ENCODE measurements around the gene PCSK2.
A peak's percentile ranks its signal among the peaks of the same experiment; 100 is the strongest.

PCSK2 gene

DNA sequence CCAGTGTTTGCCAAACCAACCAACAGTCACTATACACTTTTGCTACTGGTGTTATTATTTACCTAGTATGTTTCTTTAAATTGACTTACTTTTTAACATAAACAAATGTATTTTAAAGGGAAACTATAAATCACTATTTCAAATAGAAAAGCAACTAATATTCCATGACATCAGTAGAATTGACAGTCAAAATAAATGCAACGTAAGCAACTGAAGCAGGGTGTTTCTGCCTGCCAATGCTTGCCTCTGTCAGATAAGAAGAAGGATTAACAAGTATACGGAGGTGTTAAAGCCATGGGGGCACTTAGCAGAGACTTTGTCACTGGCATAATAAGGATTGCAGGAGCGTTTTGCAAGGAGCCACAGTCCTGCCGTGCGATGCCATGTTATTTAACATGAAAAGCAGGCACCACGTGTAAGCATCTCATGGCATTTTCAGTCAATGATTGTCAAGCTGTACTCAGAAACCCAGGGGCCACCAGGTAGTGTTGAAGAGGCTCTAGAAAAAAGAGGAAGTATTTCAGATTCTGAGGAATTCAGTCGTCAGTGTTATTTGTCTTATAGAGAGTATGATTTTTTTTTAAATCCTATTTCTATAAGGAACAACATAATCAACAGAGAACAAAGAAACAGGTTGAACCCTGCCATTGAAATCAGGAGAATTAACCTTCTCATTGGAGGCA lies 172.6 kb downstream of the PCSK2 start:
- no peak for DNase-seq (ENCODE audit: low read depth in 2 of 2)

DNA sequence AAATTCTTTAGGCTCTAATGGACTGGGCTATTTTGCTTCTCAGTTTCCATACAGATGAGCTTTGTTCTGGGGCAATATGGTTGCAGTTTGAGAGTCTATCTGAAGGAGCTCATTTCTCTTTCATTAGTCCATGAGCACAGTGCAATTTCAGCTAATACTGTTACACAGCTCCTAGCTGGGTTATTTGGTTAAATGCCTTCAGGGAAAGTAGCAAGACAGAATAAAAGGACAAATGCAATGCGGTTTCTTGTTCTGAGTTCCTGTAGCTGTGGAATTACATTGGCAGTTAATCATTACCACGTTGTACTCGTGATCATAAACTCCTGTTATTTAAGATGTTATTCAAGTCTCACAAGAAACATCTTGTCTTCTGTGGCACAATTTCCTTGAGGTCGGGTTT lies 176.6 kb downstream of the PCSK2 start:
- no peak for DNase-seq (ENCODE audit: low read depth in 2 of 2)

DNA sequence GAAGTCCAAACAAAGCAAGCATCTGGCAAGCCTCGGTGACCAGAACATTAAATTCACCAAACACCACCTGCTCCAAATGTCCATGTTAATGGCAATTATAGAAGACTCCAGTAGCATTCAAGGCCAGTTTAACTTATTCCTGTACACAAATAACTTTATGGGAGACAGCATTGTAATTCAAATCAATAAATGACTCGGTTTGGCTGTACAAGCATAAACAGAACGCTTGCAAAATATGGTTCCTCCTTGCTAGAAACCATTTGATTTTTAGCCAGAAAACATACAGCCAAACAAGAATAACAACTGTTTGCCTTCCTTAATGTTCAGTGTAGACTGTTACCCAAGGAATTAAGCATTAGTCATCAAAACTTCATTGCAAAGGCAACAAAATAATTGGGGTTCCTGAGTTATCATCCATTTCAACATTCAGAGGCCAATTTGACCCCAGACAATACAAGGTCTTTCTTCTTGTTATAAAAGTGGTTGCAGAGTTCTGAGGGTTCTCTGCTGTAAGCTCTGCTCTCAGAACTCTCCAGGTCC lies 179.3 kb downstream of the PCSK2 start:
- no peak for DNase-seq (ENCODE audit: low read depth in 2 of 2)

DNA sequence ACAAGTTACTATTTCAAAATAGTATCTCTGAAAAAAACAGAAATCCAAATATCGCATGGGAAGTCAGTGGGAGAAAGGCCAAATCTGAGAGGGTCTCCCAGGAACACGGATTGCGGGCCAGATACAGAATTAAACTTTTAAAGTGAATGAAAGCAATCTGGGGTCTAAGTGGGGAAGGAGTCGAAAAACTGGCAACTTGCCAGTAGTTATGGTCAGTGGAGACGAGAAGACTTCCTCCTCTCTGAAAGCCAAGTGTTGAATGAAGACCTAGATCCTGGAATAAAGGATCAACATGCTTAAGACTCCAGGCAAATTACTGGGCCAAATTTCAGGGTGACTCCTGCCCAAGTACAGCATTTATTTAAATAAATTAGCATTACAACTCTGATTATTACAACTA lies 180.7 kb downstream of the PCSK2 start:
- no peak for DNase-seq (ENCODE audit: low read depth in 2 of 2)

DNA sequence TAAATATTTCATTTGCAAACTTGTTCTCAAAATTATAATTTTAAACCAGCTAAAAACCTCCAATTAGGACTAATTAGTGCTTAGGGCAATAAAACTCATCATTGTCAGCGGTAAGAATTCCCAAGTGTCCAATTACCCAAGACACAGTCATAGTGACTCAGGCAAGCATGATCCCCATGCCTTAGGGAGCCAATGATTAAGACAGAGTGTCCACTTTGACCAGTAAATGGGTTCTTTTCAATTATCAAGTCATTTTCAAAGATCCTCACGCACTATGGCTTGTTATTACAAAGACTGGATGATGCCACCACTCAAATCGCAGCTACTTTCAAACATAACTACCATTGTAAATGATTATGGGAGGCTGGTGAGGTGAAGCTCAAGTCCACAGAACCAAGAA lies 190.4 kb downstream of the PCSK2 start:
- no peak for DNase-seq (ENCODE audit: low read depth in 2 of 2)

DNA sequence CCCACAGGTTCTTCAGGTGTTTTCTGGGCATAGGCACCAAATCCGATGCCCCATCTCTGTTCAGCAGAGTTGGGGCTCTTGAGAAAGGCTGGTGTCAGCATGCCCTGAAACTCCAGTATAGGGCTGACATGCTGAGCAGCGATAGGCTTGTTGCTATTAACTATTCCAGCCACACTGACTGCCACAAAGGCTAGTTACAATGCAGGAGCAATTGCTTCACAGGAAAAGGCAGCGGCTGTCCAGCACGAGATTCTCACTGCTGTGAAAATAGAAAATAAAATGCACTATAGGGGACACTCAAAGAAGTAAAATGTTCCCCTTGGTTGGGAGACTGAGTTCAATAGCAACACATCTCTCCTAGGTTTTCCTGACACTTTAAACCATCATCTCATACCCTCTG lies 191.9 kb downstream of the PCSK2 start:
- DNase-seq (ENCODE audit: low read depth in 2 of 2), result no peak

DNA sequence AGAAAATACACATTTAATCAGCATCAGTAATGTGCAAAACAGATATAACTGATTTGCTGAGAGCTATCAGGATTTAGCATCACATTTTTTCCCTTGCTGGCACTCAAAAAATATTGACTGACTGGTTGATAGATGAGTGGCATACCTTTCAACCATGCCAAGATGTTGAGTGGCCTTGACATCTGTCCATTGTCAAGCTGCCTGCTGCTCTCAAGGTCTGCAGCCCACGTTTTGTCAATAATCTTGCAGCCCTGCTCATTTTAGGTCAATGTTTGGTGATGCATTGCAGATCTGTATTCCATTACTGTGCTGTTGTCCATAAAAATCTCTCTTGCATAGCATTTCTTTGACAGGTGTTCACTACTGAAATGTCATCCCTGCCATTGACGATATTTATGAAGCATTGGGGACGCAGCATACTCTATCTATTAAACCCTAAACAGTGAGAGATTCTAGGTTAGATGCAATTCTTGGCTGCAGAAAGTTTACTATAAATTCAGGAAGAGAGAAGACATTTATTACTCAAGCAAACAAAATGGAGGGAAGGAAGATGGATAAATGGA lies 192.7 kb downstream of the PCSK2 start:
- no peak for DNase-seq (ENCODE audit: low read depth in 2 of 2)

DNA sequence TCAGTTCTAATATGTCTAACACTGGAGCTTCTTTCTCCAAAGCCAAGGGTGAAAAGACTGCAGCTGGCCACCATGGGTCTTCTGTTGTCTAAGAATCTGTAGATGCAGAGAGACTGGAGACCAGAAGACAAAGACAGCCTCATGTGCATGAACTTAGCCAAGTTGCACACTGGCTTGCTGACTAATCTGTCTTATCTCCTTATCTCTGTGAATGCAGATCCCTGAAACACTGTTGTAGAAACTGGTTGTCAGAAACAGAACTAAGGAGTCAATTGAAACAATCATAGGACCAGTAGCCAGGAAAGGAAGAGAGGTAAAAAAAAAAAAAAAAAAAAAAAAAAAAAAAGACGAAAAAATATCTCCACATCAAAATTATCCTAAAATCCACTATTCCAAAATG lies 194.7 kb downstream of the PCSK2 start:
- DNase-seq (ENCODE audit: low read depth in 2 of 2), result no peak

DNA sequence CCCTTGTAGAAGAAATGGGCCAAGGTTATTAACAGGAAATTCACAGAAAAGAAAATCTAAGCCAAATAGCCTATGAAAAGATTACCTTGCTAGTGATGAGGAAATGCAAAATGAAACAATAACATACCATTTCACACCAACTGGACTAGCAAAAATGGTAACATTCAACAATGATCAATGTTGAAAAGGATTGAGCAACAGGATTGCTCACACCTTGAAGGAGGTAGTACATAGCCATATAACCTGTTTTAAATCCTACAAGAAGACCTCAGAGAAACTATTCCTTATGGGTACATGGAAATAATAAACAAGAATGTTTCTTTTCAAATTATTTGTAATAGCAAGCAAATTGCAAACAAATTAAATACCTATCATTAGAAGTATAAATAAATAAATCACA lies 196.9 kb downstream of the PCSK2 start:
- no peak for DNase-seq (ENCODE audit: low read depth in 2 of 2)

DNA sequence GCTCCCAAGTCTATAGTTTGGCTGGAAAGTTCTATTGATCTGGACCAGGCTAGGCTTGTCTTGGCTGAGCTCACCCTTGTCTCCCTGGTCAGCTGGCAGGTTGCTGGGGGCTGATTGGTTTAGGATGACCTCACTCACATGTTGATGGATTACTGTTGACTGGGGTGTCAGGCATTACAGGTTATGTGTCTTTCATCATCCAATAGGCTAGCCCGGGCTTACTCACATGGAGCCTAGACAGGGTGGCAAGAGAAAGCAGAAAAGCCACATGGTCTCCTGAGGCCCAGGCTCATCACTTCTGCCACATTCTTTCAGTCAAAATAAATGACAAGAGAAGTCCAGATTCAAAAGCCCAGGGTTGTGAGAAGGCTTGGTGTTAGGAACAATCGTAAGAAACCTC lies 200.8 kb downstream of the PCSK2 start:
- DNase-seq (ENCODE audit: low read depth in 2 of 2), result no peak

DNA sequence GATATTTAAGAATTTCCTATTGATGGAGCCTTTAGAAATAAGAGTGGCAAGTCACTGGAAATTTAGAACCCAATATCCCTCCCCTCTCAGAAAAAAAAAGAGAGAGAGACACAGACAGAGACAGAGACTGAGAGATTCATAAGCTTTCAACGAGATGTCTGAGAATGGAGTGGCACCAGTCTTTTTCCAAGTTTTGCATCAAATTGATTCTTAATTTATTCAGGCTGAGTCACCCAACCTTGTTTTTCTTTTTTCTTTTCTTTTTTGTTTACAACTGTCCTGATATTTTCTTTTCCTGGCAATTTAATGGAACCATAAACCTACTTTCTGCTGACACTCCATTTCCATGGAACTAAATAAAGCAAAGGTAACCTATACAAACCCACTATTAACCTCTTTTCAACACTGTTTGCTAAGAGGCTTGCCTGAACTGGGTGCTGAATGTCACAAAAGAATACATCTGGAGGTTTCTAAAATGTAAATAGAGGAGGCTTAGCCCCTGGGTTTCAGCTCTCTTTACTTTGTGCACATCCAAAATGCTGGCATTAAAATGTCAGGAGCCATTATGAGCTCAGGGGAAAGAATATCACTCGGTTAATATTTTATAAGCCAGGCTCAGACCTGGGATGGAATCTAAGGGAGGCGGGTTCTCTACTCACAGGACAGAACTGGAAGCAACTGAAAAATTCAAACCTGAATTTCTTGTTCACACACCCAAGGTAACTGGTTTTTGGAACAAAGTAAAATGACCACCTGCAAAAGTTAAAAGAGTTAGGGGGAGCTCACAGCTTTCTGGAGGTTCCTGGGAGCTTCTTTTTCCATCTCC lies 203.5 kb downstream of the PCSK2 start:
- DNase-seq (ENCODE audit: low read depth in 2 of 2), result no peak

DNA sequence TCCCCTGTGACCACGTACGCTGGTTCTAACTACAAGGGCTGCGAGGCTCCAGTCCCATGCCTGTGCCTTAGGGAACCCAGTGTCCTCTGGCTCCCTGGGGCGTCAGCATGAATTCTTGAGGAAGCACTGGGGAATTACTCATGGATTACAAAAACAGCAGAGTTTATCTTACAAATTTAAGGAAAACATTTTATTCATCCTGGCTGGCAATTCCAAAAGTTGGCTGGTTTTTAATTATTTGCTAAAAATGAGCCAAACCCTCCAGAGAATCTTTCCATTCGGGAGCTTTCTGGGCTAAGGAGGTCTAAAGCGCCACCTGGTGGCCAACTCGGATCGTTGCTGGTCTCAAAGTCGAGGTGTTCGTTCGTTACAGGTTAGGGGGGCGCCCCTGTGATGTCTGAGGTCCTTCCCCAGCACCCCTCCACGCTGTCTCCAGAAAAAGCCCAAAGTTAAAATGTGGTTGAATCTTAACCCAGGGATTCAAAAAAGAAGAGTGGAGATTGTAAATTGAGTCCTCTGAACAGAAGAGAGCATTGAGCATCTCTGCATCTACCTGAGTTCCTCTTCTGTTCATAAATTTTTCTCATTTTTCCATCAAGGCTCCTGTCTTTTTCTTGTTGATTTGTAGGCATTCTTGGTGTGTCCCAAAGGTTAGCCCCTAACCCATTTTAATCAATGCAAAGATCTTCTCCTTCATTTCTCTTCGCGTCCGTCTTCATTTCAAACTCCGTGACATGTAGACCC lies 205.0 kb downstream of the PCSK2 start:
- DNase-seq (ENCODE audit: low read depth in 2 of 2), result peak; percentile 23 to 45

DNA sequence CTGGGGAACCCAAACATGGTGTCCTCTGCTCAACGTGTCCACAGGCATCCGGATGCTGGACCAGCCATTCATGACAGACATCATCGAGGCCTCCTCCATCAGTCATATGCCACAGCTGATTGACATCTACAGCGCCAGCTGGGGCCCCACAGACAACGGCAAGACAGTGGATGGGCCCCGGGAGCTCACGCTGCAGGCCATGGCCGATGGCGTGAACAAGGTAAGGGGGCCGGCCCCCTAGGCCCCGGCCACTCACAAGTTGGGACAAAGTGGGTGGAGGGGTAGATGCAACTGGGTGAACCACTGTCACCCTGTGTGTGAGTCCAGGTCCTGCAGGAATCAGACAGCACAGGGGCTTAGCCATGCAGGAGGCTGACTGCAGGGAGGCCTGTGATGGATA lies 209.8 kb downstream of the PCSK2 start:
- DNase-seq (ENCODE audit: low read depth in 2 of 2), result no peak

DNA sequence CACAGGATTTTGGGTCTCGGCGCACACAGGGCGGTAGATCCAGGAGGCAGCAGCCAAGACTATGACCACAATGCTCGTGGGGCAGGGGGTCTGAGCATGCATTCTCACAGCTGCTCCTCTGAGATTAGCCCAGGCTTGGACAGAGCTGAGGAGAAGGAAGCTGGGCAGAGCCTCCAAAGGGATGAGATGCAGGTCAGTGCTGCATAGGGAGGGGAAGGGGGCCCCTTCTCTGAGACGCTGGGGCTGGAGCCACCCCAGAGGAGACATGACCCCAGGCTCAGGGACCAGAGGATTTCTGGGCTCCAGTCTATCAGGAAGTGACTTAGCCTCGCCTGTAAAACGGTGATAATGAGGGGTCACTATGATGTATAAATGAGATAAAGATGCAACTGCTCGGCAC lies 210.4 kb downstream of the PCSK2 start:
- no peak for DNase-seq (ENCODE audit: low read depth in 2 of 2)

DNA sequence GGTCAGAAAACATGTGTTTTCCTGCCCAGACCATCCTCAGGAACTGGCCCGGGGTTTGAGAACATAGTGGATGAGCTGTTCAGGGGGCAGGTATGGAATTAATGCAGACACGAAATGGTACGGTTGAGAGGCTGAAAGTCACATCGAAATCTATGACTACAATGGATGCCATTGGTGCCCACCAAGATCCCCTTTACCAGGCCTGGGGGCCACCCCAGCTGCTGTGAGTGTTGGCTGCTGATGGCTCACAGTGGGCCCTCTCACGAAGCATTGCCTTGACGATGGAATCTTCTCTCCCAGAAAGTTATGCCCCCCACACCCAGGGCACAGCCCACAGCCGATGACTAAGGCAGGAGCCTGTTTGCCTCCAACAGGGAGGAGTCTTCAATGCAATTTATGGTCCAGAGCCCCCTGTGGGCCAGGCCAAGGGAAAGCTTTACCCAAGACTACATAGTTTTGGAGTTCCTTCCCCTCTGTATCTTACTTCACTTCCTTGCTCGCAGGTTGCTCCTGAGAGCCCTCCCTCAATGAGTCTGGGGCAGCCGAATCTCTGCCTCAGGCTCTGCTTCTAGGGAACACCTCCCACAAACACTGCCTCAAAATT lies 211.7 kb downstream of the PCSK2 start:
- DNase-seq (ENCODE audit: low read depth in 2 of 2), result no peak

DNA sequence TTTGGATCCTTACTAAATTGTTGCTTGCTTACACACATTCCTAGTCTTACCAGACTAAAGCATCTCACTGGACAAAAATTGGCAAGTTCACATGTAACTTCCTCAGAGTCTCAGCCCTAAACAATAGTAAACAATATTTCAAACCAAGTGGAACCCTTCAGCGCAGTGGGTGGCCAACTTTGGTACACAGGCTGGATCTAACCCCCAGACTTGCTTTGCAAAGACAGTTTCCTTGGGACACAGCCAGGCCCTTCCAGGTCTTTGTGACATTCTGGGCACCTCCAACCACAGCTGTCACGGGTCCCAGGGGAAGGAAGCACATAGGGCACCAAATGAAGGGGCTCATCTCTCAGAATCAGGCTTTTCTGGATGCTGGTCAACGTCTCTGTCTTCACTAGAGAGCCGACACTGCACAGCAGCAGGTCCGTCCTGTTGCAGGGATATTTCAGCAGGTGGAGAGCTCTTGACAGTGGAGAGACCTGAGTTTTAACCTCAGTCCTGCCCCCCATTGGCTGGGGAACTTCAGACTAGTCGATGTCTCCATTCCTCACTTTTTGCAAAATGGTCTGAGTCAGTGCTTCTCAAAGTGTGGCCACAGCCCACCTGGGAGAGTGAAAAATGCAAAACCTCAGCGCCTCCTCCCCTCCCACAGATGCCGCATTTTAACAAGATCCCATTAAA lies 212.9 kb downstream of the PCSK2 start:
- DNase-seq (ENCODE audit: low read depth in 2 of 2), result no peak

DNA sequence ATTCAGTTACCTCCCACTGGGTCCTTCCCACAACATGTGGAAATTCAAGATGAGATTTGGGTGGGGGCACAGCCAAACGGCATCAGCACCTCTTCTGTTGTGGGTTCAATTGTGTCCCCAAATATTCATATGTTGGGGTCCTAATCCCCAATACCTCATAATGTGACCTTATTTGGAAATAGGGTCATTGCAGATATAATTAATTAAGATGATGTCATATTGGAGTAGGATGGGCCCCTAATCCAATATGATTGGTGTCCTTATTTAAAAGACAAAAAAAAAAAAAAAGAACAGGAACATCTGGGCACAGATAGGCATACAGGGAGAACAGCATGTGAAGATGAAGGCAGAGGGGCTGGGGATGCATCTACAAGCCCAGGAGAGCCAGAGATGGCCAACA lies 214.9 kb downstream of the PCSK2 start:
- DNase-seq (ENCODE audit: low read depth in 2 of 2), result no peak

DNA sequence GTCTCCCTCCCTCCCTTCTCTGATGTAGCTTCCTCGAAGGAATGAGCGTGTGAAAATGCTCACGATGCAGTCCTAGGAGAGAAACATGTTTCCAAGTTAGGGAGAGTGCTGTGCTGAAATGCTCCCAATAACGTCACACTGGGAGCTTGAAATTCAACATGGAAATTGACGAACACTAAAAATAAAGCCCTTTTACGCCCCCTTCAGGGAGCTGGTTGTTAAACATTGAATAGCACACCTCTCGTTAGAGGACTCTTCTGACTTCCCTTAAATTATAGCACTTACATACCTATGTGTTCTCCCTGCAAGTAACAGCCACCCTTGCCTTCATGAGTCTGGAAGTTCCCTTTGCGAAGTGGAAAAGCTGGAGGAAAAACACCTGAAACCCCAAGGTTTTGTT lies 215.7 kb downstream of the PCSK2 start:
- no peak for DNase-seq (ENCODE audit: low read depth in 2 of 2)

DNA sequence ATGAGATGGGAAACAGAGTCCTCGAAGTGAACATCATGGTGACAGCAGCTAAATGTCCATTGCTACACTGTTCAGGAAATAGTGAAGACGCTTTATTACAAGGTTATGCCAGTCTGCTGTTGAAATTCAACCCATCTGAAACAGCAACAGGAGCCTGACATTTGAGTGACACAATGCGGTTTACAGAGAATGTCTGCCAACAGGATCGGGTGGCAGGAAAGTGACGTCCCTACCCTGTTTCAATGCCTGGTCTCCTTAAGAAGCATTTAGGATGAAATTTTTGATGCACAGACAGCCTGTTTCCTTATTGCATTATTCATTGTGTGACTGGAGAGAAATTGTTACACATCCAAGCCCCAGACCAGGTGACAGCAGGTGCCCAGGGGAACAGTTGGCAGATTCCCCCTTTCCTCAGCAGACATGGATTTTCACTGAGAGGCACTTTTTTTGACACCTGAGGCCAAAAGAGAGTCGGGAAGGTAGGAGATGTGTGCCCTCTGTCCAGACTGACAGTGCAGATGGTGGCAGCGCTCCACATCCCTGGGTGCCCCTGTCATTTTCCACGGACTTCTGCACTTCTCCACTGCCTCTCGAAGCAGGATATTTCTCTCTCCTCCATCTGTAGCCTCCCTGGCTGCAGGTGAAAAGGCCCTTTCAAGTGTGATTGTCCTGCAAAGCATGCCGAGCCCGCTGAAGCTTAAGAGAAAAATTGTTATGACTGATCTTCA lies 216.5 kb downstream of the PCSK2 start:
- DNase-seq (ENCODE audit: low read depth in 2 of 2), result no peak

DNA sequence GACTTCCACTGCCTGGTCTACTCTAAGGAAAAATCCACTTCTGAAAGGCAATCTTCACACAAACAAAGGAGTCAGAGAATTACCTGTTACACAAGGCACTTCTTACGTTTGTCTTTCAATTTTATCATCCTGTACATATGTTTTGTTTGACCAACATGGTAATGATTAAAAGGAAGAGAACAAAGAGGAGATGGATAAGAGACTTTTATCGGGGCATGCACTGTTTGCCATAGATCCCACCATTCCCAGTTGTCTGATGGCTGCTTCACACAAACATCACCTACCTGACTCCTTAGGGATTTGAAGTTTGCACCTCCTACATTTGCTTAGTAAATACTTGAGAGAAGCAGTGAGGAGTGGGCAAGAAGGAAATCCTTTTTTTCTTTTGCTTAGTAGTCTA lies 217.3 kb downstream of the PCSK2 start:
- no peak for DNase-seq (ENCODE audit: low read depth in 2 of 2)

DNA sequence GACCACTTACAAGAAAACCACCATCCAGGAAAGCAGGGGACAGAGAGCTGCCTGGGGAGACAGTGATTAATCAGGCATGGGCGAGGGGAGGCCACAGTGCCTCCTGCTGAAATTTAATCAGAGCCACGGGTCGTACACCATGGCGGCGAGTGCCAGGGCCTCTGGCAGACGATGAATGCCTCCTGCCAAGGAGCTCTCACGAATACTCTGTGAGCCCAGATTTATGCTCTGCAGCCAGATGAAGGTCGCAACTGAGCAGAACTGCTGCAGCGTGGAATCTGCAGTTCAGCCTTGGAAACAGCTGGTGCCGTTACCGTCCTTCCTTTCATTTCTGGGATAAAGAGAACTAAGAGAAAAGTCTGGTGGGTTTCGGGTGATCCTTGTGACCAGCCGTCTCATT lies 218.7 kb downstream of the PCSK2 start:
- no peak for DNase-seq (ENCODE audit: low read depth in 2 of 2)
